Transverse colon (tissue), 4 donors: Measurements from ENCODE around the gene MYO16.

ENCODE experiments used
- POLR2AphosphoS5 ChIP-seq, 3 donors: sonication (generic); formaldehyde crosslinking; IDR thresholded peaks; one replicate each; pipeline ENCODE4 v1.6.1; 2016; ENCODE audit warnings: antibody characterized with exemption in 3 of 3
- TF ChIP-seq, protein P1 (sequence below), 5 experiments: fragments of 200-600 bp in 3 of 5; fragments of 450-650 bp in 2 of 5; sonication (generic) in 3 of 5; IDR thresholded peaks; 1 replicate in 2 of 5; 2 replicates in 3 of 5; pipeline ENCODE4 v1.5.1; 2016 to 2017; ENCODE audit warnings: antibody characterized with exemption in 5 of 5, inconsistent platforms in 3 of 5, mild to moderate bottlenecking in 2 of 5, moderate library complexity in 1 of 5

DNA sequence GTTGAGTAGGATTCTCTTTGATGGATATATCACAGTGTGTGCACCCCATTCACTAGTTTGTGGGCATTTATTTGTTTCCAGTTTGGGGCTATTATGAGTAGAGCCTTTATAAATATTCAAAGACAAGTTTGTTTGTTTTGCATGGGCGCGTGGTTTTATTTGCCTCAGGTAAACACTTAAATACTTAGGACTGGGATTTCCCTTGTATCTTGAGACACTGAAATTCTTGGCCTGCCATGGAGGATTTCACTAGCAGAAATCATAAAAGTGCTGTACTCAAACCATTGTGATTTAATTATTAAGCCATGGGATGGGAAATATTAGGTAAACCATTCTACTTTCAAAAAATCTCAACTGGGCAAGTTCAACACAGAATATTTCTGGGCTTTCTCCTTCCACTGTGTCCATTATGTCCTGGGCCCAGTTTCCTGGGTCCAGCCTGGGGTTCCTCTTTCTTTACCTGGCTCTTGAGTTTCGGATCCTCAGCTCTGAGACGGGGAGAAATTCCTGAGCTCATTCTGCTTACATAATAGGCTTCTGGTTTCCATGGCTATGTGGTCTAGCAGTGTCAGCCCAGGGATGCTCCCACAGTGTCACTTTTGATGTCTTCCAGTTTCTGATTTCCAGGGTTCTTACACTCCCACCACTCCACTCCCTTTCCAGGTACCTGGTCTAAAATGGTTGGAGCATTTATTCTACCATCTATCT lies 14.4 kb downstream of the MYO16 start:
- TF ChIP-seq, protein P1, sequence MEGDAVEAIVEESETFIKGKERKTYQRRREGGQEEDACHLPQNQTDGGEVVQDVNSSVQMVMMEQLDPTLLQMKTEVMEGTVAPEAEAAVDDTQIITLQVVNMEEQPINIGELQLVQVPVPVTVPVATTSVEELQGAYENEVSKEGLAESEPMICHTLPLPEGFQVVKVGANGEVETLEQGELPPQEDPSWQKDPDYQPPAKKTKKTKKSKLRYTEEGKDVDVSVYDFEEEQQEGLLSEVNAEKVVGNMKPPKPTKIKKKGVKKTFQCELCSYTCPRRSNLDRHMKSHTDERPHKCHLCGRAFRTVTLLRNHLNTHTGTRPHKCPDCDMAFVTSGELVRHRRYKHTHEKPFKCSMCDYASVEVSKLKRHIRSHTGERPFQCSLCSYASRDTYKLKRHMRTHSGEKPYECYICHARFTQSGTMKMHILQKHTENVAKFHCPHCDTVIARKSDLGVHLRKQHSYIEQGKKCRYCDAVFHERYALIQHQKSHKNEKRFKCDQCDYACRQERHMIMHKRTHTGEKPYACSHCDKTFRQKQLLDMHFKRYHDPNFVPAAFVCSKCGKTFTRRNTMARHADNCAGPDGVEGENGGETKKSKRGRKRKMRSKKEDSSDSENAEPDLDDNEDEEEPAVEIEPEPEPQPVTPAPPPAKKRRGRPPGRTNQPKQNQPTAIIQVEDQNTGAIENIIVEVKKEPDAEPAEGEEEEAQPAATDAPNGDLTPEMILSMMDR (IDR thresholded peaks at IDR 0.05), result no peak
- TF ChIP-seq POLR2AphosphoS5 (IDR thresholded peaks at IDR 0.05), result no peak
